HS-5 (cell line): ENCODE data around the gene NCAM2.
"Not testable (repeated sequence)": the region's sequence is repeated elsewhere in the genome, so short reads cannot be mapped to it uniquely, and the experiment has no call there.

ENCODE experiments used
- DNase-seq: peaks from one replicate; pipeline ENCODE4 v3.0.0-alpha.2; 2012; ENCODE audit warnings: low read depth

The NCAM2 gene

GRCh38 chr21:21309510-21309909 is 311.3 kb downstream of the NCAM2 start:
- DNase-seq = no peak

- no peak for DNase-seq
These were observed 326.1 kb downstream of the NCAM2 start for GRCh38 chr21:21324297-21324696.

GRCh38 chr21:21332492-21332891 is 334.3 kb downstream of the NCAM2 start:
- DNase-seq = no peak

GRCh38 chr21:21341041-21341440 is 342.8 kb downstream of the NCAM2 start:
- no peak for DNase-seq

- DNase-seq = no peak
These were observed 347.1 kb downstream of the NCAM2 start for GRCh38 chr21:21345296-21345695.

- DNase-seq = no peak
These were observed 347.7 kb downstream of the NCAM2 start for GRCh38 chr21:21345872-21346271.

GRCh38 chr21:21366277-21366676 is 368.1 kb downstream of the NCAM2 start:
- no peak for DNase-seq

- no peak for DNase-seq
These were observed 369.4 kb downstream of the NCAM2 start for GRCh38 chr21:21367583-21367982.

- DNase-seq = no peak
These were observed 375.8 kb downstream of the NCAM2 start for GRCh38 chr21:21373969-21374368.

- DNase-seq = no peak
These were observed 384.9 kb downstream of the NCAM2 start for GRCh38 chr21:21383126-21383525.

- no peak for DNase-seq
These were observed 386.8 kb downstream of the NCAM2 start for GRCh38 chr21:21384977-21385376.

GRCh38 chr21:21385404-21385803 is 387.2 kb downstream of the NCAM2 start:
- no peak for DNase-seq

GRCh38 chr21:21387916-21388315 is 389.7 kb downstream of the NCAM2 start:
- no peak for DNase-seq

- DNase-seq = no peak
These were observed 395.9 kb downstream of the NCAM2 start for GRCh38 chr21:21394064-21394463.

- DNase-seq = no peak
These were observed 398.2 kb downstream of the NCAM2 start for GRCh38 chr21:21396424-21396823.

GRCh38 chr21:21397464-21397863 is 399.3 kb downstream of the NCAM2 start:
- DNase-seq = no peak

- no peak for DNase-seq
These were observed 403.2 kb downstream of the NCAM2 start for GRCh38 chr21:21401444-21401843.

GRCh38 chr21:21402187-21402586 is 404.0 kb downstream of the NCAM2 start:
- not testable (repeated sequence) for DNase-seq

- not testable (repeated sequence) for DNase-seq
These were observed 406.1 kb downstream of the NCAM2 start for GRCh38 chr21:21404261-21404660.

- no peak for DNase-seq
These were observed 408.7 kb downstream of the NCAM2 start for GRCh38 chr21:21406921-21407320.

GRCh38 chr21:21412096-21412495 is 413.9 kb downstream of the NCAM2 start:
- no peak for DNase-seq

- DNase-seq = no peak
These were observed 417.5 kb downstream of the NCAM2 start for GRCh38 chr21:21415741-21416140.

GRCh38 chr21:21434944-21435343 is 436.7 kb downstream of the NCAM2 start:
- DNase-seq = no peak

- DNase-seq = no peak
These were observed 437.9 kb downstream of the NCAM2 start for GRCh38 chr21:21436012-21436534.

GRCh38 chr21:21439761-21440160 is 441.6 kb downstream of the NCAM2 start:
- no peak for DNase-seq
